Measurements from ENCODE around the gene A2M. TPM values are rescaled to one million over a fixed set of nuclear protein-coding genes. Genes with fewer than 3 reads are reported as not detected.

The A2M gene
- total RNA-seq, 4 donors from 2014 or later: 77.1 to 135 (median 126) TPM

DNA sequence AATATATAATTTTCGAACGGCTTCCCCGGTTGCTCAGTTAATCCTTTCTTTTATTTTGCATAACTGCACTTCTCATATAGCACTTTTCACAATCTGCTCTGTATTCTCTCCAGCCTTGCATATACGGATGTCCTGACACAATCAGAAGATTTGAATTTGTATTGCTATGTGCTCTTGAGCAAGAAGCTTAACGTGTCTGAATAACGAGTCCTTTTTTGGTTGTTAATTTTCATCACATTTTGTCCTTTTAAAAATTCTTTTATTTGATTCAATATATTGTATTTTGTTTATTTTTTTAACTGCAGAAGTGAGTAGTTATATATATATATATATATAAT, 17.6 kb downstream of the A2M start:
- Histone ChIP-seq H3K36me3 (peaks cover 0 to 58% of the 10 kb centered on the region in 2 donors), H3K9me3 (no peaks in the 10 kb centered on the region), H3K27me3 (no peaks in the 10 kb centered on the region), H3K4me3 (no peak overlapping the region), H3K4me1 (no peaks in the 10 kb centered on the region), H3K27ac (no peak overlapping the region)
- intact Hi-C loops (cut with DNase I; ENCODE audit: low total_unique reads) (no loop called here), in situ Hi-C loops (cut with MboI; ENCODE audit: low sequenced_read_pairs in 4 of 4) (no loop called here)
- DNase-seq: no peak
- ATAC-seq: no peak
- TF ChIP-seq, protein P1, sequence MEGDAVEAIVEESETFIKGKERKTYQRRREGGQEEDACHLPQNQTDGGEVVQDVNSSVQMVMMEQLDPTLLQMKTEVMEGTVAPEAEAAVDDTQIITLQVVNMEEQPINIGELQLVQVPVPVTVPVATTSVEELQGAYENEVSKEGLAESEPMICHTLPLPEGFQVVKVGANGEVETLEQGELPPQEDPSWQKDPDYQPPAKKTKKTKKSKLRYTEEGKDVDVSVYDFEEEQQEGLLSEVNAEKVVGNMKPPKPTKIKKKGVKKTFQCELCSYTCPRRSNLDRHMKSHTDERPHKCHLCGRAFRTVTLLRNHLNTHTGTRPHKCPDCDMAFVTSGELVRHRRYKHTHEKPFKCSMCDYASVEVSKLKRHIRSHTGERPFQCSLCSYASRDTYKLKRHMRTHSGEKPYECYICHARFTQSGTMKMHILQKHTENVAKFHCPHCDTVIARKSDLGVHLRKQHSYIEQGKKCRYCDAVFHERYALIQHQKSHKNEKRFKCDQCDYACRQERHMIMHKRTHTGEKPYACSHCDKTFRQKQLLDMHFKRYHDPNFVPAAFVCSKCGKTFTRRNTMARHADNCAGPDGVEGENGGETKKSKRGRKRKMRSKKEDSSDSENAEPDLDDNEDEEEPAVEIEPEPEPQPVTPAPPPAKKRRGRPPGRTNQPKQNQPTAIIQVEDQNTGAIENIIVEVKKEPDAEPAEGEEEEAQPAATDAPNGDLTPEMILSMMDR (IDR thresholded peaks at IDR 0.05 in 4 of 5, conservative IDR thresholded peaks at IDR 0.05 in 1 of 5): no peak
- TF ChIP-seq POLR2A (IDR thresholded peaks at IDR 0.05): no peak

DNA sequence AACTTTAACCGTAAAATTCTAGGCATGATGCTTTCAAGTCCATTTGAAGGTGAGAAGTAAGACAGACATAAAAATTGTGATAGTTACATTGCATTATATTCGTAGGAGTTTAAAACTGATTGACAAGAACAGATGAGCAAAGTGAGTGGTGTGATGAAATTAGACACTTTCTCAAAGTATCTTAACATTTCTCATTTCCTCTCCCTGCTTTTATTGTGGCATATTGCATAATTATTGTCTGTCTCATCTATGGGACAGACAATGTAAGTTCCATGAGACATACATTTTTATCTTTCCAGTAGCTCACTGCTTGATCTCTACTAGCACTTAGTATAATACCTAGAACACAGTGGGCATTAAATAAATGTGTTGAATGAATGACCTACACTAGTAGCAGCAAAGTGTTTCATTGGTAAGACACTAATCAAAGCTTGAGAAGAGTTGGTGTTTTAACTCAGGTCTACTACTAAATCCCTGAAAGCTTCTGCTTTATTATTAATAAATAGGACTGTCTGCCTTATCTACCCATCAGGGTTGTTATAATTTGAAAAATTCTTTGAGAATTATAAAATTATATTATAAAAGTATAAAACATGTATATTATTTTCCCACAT, 19.0 kb downstream of the A2M start:
- Histone ChIP-seq H3K27ac (no peak overlapping the region), H3K9me3 (no peaks in the 10 kb centered on the region), H3K4me1 (no peaks in the 10 kb centered on the region), H3K27me3 (no peaks in the 10 kb centered on the region), H3K36me3 (peaks cover 0 to 58% of the 10 kb centered on the region in 2 donors), H3K4me3 (no peak overlapping the region)
- intact Hi-C loops (cut with DNase I; ENCODE audit: low total_unique reads) (no loop called here), in situ Hi-C loops (cut with MboI; ENCODE audit: low sequenced_read_pairs in 4 of 4) (no loop called here)
- ATAC-seq (no peak), DNase-seq (no peak)
- TF ChIP-seq, protein P1 (IDR thresholded peaks at IDR 0.05 in 4 of 5, conservative IDR thresholded peaks at IDR 0.05 in 1 of 5): no peak
- no peak for TF ChIP-seq POLR2A (IDR thresholded peaks at IDR 0.05)

DNA sequence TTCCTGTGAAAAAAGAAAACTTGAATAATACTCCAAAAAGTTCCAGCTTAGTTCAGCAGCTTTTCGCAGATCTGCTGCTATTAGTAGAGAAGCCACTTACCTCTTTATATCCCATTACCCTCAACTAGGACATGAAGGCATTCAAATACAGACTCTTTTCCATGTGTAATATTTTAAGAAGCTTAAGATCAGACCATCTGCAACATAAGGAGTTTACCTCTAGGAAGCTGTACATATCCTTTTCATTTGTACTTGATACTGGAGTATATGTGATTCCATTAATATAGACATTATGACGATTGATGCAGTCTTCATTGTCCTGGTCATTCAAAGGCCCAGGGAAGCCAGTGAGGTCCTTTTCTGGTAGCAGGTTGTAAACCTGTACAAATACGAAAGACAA, 20.4 kb downstream of the A2M start:
- DNase-seq: no peak
- Histone ChIP-seq H3K4me3 (no peak overlapping the region), H3K9me3 (no peaks in the 10 kb centered on the region), H3K27ac (no peak overlapping the region), H3K27me3 (no peaks in the 10 kb centered on the region), H3K36me3 (peaks cover 0 to 56% of the 10 kb centered on the region in 2 donors), H3K4me1 (no peaks in the 10 kb centered on the region)
- ATAC-seq: no peak
- TF ChIP-seq, protein P1 (IDR thresholded peaks at IDR 0.05 in 4 of 5, conservative IDR thresholded peaks at IDR 0.05 in 1 of 5): no peak
- no peak for TF ChIP-seq POLR2A (IDR thresholded peaks at IDR 0.05)
- intact Hi-C loops (cut with DNase I; ENCODE audit: low total_unique reads): no loop called here
- in situ Hi-C loops (cut with MboI; ENCODE audit: low sequenced_read_pairs in 4 of 4): no loop called here

DNA sequence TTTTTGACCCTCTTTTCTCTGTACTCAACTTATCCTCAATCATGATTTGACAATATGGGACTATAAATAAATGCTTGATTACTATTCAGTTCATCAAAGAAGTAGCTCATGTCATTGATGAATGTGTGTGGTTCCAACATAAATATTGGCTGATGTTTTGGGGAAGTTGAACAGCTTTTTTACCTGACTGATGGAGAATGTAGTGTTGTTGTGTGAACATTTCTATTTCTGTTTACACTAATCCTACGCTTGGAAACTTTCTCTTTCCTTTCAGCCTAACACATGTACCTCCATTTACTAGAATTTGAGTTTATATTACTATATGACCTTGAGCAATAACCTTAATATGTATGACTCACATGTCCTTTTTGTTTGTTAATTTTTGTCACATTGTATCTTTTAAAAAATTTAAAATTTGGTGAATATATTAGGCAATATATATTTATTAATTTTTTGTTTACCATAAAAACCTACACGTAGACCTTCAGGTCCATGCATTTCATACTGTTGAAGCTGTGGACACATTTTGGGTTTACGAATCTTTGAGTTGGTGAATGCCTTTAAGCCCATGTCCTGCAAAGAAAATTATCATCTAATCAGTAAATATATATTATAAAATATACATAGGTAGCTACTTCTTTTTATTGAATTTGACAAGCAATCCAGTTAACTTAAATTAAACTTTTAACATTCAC, 21.1 kb downstream of the A2M start:
- no peaks in the 10 kb centered on the region for H3K27me3 ChIP-seq
- intact Hi-C loops (cut with DNase I; ENCODE audit: low total_unique reads) (no loop called here), in situ Hi-C loops (cut with MboI; ENCODE audit: low sequenced_read_pairs in 4 of 4) (no loop called here)
- no peak for ATAC-seq
- TF ChIP-seq, protein P1 (IDR thresholded peaks at IDR 0.05 in 4 of 5, conservative IDR thresholded peaks at IDR 0.05 in 1 of 5): no peak
- TF ChIP-seq POLR2A (IDR thresholded peaks at IDR 0.05): no peak
- no peaks in the 10 kb centered on the region for H3K9me3 ChIP-seq
- no peak overlapping the region for H3K27ac ChIP-seq
- peaks cover 0 to 55% of the 10 kb centered on the region in 2 donors for H3K36me3 ChIP-seq
- H3K4me3 ChIP-seq: no peak overlapping the region
- no peaks in the 10 kb centered on the region for H3K4me1 ChIP-seq
- DNase-seq: no peak
